HG02938 (cell line): ENCODE data around the gene LAMC1.

Experiments
- ATAC-seq: cut with Tn5 transposase; IDR thresholded peaks from one replicate; pipeline ENCODE4 v1.9.1; 2021; ENCODE audit warnings: mild to moderate bottlenecking, moderate library complexity; ENCODE audit not compliant: unreplicated experiment

Gene LAMC1

GRCh38 chr1:183180634-183181056 is 157.4 kb downstream of the LAMC1 start:
- peak; percentile 68 for ATAC-seq

GRCh38 chr1:183185941-183186490 is 162.8 kb downstream of the LAMC1 start, which contains the start of gene LAMC2:
Gene LAMC2 (plus strand): TSS chr1:183186264. CDS start chr1:183186353, 89 bp downstream.
- ATAC-seq: no peak

GRCh38 chr1:183186841-183187240 is 163.6 kb downstream of the LAMC1 start:
- no peak for ATAC-seq

GRCh38 chr1:183188240-183188639 is 165.0 kb downstream of the LAMC1 start:
- ATAC-seq: no peak

GRCh38 chr1:183191833-183192232 is 168.6 kb downstream of the LAMC1 start:
- ATAC-seq: no peak

GRCh38 chr1:183193963-183194525 is 170.8 kb downstream of the LAMC1 start:
- ATAC-seq: no peak

GRCh38 chr1:183194527-183195141 is 171.4 kb downstream of the LAMC1 start:
- ATAC-seq: peak; percentile 95

- peak; percentile 41 for ATAC-seq
Measured at GRCh38 chr1:183195142-183195574, 171.9 kb downstream of the LAMC1 start.
